ENCODE measurements around the gene SEMA4A. TPM values are rescaled to one million over a fixed set of nuclear protein-coding genes. Genes with fewer than 3 reads are reported as not detected.
"Not testable (repeated sequence)": the region's sequence is repeated elsewhere in the genome, so short reads cannot be mapped to it uniquely, and the experiment has no call there.

The SEMA4A gene
- total RNA-seq, 1 donor from 2014 or later = 12.4 TPM

- intact Hi-C loops (cut with micrococcal nuclease) = no loop called here
Observed at GRCh38 chr1:156118177-156118868, 35.1 kb upstream of the SEMA4A start.

- intact Hi-C loops (cut with micrococcal nuclease) = no loop called here
Observed at GRCh38 chr1:156119503-156120209, 33.7 kb upstream of the SEMA4A start.

- intact Hi-C loops (cut with micrococcal nuclease) = no loop called here
Observed at GRCh38 chr1:156120318-156120717, 33.1 kb upstream of the SEMA4A start.

GRCh38 chr1:156121005-156121404, 32.4 kb upstream of the SEMA4A start:
- intact Hi-C loops (cut with micrococcal nuclease) = not testable (repeated sequence)

- intact Hi-C loops (cut with micrococcal nuclease) = no loop called here
Observed at GRCh38 chr1:156121457-156121856, 31.9 kb upstream of the SEMA4A start.

GRCh38 chr1:156122086-156122485, 31.3 kb upstream of the SEMA4A start:
- intact Hi-C loops (cut with micrococcal nuclease) = no loop called here

- intact Hi-C loops (cut with micrococcal nuclease) = no loop called here
Observed at GRCh38 chr1:156122519-156123355, 30.6 kb upstream of the SEMA4A start.

- intact Hi-C loops (cut with micrococcal nuclease) = no loop called here
Observed at GRCh38 chr1:156123356-156124196, 29.8 kb upstream of the SEMA4A start.

GRCh38 chr1:156124557-156125483, 28.6 kb upstream of the SEMA4A start:
- intact Hi-C loops (cut with micrococcal nuclease) = no loop called here

GRCh38 chr1:156125544-156125943, 27.8 kb upstream of the SEMA4A start:
- intact Hi-C loops (cut with micrococcal nuclease) = not testable (repeated sequence)

GRCh38 chr1:156126043-156126629, 27.2 kb upstream of the SEMA4A start:
- intact Hi-C loops (cut with micrococcal nuclease) = no loop called here

- intact Hi-C loops (cut with micrococcal nuclease) = loop anchor here (1.0 kb wide), 2 partner anchors 13 to 21 kb away; partner anchors contain the start of gene LMNA
Observed at GRCh38 chr1:156126630-156127534, 26.5 kb upstream of the SEMA4A start.

GRCh38 chr1:156128308-156128653, 25.1 kb upstream of the SEMA4A start:
- intact Hi-C loops (cut with micrococcal nuclease) = no loop called here

- intact Hi-C loops (cut with micrococcal nuclease) = no loop called here
Observed at GRCh38 chr1:156128654-156129597, 24.5 kb upstream of the SEMA4A start.

- intact Hi-C loops (cut with micrococcal nuclease) = loop anchor here (1.0 kb wide), 2 partner anchors 34 to 40 kb away; no protein-coding TSS in a partner anchor
Observed at GRCh38 chr1:156129687-156130577, 23.5 kb upstream of the SEMA4A start.

GRCh38 chr1:156130578-156130942, 22.8 kb upstream of the SEMA4A start:
- intact Hi-C loops (cut with micrococcal nuclease) = loop anchor here (1.0 kb wide), 2 partner anchors 34 to 40 kb away; no protein-coding TSS in a partner anchor

All from T-helper 2 cell treated with Interferon-gamma antibody and Interleukin-4, amounts not matched to agents 100 ng/mL and 5 ng/mL, for 36 hours (primary cell).